HEK293T (cell line): ENCODE data around the gene GNB1L.

Source experiments
- ARNT ChIP-seq: fragments of 450-650 bp; IDR thresholded peaks from 2 replicates; pipeline ENCODE4 v1.6.1; 2017; ENCODE audit warnings: mild to moderate bottlenecking
- BHLHE40 ChIP-seq: fragments of 450-650 bp; IDR thresholded peaks from 2 replicates; pipeline ENCODE4 v1.6.1; 2016; ENCODE audit warnings: mild to moderate bottlenecking, moderate library complexity, borderline replicate concordance
- FOXK2 ChIP-seq: fragments of 450-650 bp; IDR thresholded peaks from 2 replicates; pipeline ENCODE4 v1.6.1; 2016; ENCODE audit warnings: mild to moderate bottlenecking
- FOXM1 ChIP-seq: fragments of 450-650 bp; IDR thresholded peaks from 2 replicates; pipeline ENCODE4 v1.6.1; 2017; ENCODE audit warnings: mild to moderate bottlenecking, borderline replicate concordance
- LEF1 ChIP-seq: fragments of 450-650 bp; IDR thresholded peaks from 2 replicates; pipeline ENCODE4 v1.6.1; 2017; ENCODE audit warnings: mild to moderate bottlenecking, borderline replicate concordance
- NFRKB ChIP-seq: fragments of 450-650 bp; IDR thresholded peaks from 2 replicates; pipeline ENCODE4 v1.6.1; 2016; ENCODE audit warnings: mild to moderate bottlenecking, moderate library complexity
- SP1 ChIP-seq: fragments of 450-650 bp; IDR thresholded peaks from 2 replicates; pipeline ENCODE4 v1.6.1; 2017
- SUZ12 ChIP-seq: fragments of 450-650 bp; IDR thresholded peaks from 2 replicates; pipeline ENCODE4 v1.6.1; 2016; ENCODE audit warnings: mild to moderate bottlenecking
- ZNF384 ChIP-seq: fragments of 450-650 bp; IDR thresholded peaks from 2 replicates; pipeline ENCODE4 v1.6.1; 2016

GRCh38 chr22:19873960-19874306, 19.3 kb upstream of the GNB1L start:
- no peak for TF ChIP-seq SP1
- no peak for TF ChIP-seq SUZ12
- TF ChIP-seq FOXM1: no peak
- TF ChIP-seq NFRKB: no peak
- TF ChIP-seq BHLHE40: no peak
- no peak for TF ChIP-seq ZNF384
- TF ChIP-seq LEF1: no peak
- no peak for TF ChIP-seq ARNT
- no peak for TF ChIP-seq FOXK2
